ENCODE results near the gene PIP4K2B. TPM values are rescaled to one million over a fixed set of nuclear protein-coding genes. Genes with fewer than 3 reads are reported as not detected.

Gene PIP4K2B
- total RNA-seq, 1 donor from 2014 or later, result 58.5 TPM

DNA sequence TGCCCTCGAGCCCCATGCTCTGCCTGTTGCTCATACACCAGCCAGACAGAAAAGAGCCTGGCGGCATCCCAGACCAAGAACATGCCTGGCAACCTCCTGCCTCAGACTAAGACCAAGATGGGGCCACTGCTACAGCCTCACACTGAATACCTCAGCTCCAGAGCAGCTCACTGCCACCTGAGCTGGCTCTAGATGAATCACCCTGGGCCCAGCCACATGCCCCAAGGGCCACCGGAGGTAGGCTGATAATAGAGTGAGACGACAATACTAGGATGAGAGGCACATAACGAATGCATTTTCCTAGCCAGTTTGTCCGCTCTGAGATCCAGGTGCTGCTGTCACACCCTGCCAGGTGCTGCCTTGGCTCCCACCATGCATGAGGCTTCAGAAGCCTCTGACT is 13.0 kb downstream of the PIP4K2B start:
- DNase-seq (ENCODE audit: low spot score) (no peak), ATAC-seq (no peak)
- intact Hi-C loops (cut with DNase I), result no loop called here

DNA sequence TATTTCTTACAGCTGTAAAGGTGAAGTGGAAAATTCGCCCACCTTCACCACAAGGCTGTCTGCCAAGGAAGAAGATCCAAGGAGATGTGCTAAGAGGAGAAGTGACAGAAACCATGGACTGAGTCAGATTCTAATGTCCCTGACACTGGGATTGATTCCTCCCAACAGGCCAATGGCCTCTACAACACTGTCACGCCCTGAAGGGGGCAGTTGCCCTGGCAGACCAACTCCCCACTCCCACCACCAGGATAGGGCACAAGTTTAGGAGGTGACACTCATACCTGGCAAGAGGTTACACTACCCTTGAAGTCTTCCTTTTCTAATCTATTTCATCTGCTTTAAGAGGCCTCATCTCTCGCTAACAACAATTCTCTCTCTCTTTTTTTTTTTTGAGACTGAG is 16.1 kb downstream of the PIP4K2B start:
- intact Hi-C loops (cut with DNase I), result no loop called here
- DNase-seq (ENCODE audit: low spot score) (no peak), ATAC-seq (no peak)

DNA sequence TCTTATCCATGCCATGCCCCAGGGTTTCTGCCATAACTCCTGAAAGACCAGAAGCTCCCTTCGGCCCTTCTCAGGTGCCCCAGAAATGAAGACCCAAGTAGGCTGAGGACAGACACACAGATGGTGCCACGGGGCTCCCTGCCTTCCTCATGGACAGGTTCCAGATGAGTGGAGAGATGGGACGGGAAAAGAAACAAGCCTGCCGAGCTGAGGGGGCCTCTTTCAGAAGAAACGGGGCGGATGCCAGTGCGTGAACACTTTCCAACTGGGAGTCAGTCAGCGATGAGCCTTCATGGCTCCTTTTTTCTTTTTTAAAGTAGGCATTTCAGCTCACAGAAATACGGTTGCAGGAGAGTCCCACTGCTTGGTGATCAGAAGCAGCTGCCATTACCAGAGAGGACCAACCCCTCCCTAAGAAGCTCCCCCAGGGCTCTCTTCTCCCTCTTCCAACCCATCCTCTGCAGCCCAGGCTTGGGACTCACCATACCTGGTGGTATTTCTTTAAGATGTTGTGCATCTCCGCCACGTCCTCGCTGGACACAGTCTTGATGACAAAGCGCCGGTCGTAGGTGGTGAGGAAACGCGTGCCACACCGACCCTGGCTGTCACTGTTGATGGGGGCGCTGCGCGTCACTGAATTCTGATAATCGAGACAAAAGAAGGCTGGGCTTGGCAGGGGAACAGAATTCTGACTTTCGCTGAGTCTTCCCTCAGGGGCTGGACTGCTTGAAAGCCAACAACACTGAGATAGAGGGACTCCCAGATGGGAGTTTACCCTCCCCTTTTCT is 19.2 kb downstream of the PIP4K2B start:
- intact Hi-C loops (cut with DNase I), result no loop called here
- DNase-seq (ENCODE audit: low spot score) (no peak), ATAC-seq (no peak)

DNA sequence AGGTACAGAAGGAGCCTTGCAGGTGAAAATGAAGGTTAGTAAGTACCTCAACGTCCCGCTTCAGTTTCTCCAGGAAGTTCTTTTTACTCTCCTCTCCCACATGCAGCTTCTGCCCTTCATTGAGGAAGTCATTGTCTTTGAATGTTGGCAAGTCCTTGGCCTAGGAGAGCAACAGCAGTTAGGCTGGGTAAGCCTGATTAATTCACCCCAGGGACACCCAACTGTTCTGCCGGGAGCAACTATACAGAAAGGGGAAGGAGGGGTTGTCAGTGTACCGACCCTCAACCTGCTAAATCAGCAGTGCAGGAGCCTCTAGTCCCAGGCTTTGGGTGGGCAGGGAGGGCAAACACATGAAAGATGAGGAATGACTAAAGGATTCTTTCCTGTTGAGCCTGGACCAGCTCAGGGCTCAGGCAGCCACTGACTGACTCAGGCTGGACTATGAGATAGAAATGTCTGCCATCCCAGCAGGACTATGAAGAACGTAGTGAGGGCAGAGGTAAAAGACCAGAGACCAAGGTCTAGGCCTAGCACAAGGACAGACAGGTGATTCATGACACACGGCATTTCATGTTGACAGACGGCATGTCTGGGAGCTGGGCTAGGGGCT is 21.6 kb downstream of the PIP4K2B start:
- ATAC-seq, result no peak
- no peak for DNase-seq (ENCODE audit: low spot score)
- intact Hi-C loops (cut with DNase I), result no loop called here

GRCh38 chr17:38773258-38773657 is 26.1 kb downstream of the PIP4K2B start:
- ATAC-seq, result no peak
- no peak for DNase-seq (ENCODE audit: low spot score)
- intact Hi-C loops (cut with DNase I), result no loop called here

DNA sequence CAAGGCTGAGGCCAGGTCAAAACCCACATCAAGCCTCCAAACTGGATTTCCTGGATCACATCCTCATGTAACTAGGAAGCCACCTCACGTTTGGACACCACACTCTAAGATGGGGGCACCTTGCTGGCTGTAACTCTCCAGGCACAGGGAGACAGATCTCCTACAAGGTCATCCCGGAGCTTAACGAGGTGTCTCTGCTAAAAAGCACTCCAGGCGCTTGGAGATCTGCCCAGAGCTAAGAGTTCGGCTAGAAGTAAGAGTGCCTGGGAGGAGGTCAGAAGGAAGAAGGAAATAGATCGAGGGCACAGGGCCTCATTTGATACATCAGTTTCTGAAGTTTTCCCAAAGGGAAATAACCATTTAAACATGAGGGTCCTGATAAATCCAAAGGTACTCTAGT is 30.9 kb downstream of the PIP4K2B start:
- DNase-seq (ENCODE audit: low spot score) (no peak), ATAC-seq (no peak)
- intact Hi-C loops (cut with DNase I), result no loop called here

- intact Hi-C loops (cut with DNase I), result no loop called here
- DNase-seq (ENCODE audit: low spot score) (no peak), ATAC-seq (no peak)
Measured at GRCh38 chr17:38766341-38766740, 33.0 kb downstream of the PIP4K2B start.

- no peak for DNase-seq (ENCODE audit: low spot score)
- intact Hi-C loops (cut with DNase I), result no loop called here
- no peak for ATAC-seq
Measured at GRCh38 chr17:38762231-38762630, 37.1 kb downstream of the PIP4K2B start.

DNA sequence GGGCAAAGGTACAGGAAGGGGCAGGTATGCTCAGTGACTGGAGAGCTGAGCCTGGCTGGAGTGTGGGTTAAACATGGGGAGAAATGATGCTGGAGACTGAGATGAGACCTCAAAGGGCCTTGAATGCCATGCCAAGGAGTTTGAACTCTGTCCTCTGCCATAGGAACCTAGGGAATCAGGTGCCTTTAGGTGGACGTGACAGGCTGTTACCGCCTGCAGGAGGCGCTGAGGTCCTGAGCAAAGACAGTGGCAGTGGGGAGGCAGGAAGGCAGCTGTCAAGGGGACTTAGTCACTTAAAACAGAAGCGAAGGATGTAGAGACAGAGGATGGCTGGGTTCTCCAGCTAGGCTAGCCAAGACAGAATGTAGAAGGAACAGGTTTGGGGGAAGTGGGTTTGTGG is 37.7 kb downstream of the PIP4K2B start:
- DNase-seq (ENCODE audit: low spot score) (no peak), ATAC-seq (no peak)
- intact Hi-C loops (cut with DNase I), result no loop called here

DNA sequence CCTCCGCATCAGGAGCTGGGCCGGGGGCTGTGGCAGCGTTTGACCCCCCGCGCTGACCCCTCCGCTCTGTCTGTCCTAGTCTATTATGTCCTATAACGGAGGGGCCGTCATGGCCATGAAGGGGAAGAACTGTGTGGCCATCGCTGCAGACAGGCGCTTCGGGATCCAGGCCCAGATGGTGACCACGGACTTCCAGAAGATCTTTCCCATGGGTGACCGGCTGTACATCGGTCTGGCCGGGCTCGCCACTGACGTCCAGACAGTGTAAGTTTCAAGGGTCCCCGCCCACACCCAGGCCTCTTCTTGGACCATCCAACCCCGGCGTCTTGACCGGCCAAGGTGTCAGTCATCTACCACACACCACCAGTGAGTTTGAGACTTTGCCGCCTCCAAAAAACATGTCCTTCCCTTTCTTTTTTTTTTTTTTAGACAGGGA is 46.3 kb downstream of the PIP4K2B start:
- DNase-seq (ENCODE audit: low spot score) (no peak), ATAC-seq (no peak)
- intact Hi-C loops (cut with DNase I), result no loop called here

DNA sequence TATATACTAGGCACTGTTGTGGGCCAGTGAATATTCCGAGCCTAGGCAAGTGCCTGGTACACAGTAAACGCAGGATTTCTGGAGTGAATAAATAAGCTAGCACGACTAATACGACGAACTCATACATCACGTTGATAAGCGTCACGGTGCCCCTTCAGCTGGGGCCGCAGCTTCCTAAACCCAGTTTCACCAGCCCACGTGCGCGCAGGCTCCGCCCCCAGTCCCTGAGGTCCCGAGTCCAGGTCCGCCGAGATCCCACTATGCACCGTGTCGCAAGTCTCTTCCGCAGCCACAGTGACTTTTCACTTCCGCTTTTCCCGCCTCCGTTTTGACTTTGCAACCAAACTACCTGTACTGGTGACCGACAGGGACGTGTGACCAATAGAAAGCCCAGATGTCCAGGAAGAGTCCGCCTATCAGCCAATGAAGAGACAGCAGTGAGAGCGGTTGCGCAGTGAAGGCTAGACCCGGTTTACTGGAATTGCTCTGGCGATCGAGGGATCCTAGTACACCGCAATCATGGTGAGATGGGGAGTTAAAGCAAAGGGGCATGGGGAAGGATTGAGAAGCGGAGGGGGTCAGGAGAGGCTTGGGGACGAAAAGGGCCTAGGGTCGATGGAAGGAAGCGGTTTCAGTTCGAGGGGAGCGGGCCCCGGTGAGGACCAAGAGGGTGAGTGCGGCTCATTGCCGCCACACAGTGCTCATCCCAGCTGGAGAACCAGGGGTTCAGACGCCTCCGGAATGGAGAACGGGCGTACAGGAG is 46.9 kb downstream of the PIP4K2B start, which contains the start of gene PSMB3:
Gene PSMB3, plus strand, starts transcription at position 434 of the 763 bp plus-strand sequence. Its CDS starts 86 bp downstream, at position 520.
- DNase-seq (ENCODE audit: low spot score), result peak; percentile 97
- intact Hi-C loops (cut with DNase I), result no loop called here

DNA sequence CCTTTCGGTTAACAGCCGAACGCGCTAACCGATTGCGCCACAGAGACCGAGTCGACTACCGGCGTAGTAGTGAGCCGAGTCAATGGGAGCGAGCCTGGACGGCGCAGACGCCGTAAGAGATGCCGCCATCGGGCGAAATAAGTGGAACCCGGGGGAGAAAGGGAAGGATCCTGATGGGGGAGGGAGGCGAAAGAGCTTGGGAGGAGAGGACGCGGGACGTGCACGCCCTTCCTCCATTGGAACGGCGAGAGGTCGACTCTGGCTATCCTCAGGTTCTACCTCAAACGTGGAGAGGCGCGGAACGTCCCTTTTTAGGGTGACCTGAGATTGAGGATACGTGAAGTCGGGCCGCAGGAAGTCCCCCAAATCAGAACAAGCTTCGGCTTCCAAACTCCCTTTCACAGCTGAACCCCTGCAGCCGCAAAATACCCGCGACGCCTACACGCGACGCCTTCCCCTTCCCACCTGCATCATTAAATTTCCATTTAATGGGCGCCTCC is 47.5 kb downstream of the PIP4K2B start:
- intact Hi-C loops (cut with DNase I), result no loop called here
- ATAC-seq (peak; percentile 71), DNase-seq (ENCODE audit: low spot score) (peak; percentile 93)

More for the DNA sequence above, 46.9 kb downstream of the PIP4K2B start, which contains the start of gene PSMB3:
- ATAC-seq, result peak; percentile 92

DNA sequence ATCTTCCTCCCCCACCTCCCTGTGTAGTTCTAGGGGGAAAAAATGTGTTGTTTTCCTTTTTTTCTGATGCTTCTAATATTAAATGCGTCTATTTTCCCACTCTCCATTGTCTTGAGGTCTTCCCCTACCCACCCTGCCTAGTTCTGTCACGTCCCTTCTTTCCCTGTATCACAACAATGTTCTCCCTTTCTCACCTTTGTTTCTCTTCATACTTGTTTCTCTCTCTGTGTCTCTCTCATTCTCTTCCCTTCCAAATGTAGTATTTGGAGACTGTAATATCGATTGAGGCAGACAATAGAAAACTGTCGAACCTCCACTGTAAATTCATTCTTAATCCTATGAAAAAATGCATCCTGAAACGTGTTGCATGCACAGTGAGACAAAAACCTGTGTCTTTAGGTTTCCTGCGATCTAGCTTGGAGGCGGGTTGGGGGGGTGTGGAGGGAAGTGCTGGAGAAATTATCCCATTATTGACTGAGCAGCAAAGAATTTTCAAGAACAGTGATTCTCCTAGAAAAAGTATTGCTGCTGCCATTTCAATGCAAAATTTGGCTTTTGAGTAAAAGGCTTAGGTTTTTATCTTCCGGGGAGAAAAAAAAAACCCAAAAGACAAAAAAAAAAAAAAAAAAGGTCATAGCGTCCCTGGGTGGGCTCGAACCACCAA is 48.1 kb downstream of the PIP4K2B start:
- intact Hi-C loops (cut with DNase I), result no loop called here
- ATAC-seq, result no peak

DNA sequence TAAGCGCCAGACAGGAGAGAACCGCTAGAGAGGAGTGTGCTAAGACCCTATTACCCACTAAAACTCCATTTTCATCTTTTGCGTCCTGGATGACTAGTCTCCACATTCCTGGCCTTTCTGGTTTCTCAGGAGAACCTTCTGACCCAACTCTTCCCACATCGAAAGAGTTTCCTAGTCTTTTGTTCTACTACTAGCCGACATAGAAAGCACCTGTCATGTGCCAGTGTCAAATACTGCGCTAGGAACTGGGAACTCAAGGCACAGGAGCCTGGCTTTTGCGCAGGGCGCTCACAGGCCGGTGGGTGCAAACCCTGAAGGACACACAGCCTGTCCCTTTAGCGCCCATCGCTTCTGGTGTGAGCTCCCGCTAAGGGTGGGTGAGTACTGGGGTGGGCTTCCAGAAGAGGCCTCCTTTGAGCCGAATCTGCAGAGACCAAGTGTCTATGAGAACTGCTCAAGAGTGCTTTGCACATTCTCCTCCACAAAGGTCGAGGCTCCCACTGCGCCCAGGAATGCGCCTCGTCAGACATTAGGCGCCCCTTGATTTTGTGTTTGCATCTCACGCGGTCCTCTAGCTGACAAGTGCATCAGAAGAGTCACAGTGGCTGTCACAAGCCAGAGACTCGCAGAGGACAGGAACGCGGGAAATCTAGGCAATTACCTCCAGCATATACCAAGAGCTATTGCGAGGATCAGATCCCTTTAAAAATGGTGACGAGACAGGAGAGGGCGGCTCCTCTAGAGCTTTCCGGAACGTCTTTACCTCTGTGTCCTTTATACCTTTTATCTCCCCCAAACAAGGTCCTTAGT is 48.8 kb downstream of the PIP4K2B start:
- intact Hi-C loops (cut with DNase I), result no loop called here
- ATAC-seq (no peak), DNase-seq (ENCODE audit: low spot score) (no peak)

More for the DNA sequence above, 48.1 kb downstream of the PIP4K2B start:
- DNase-seq (ENCODE audit: low spot score), result no peak

- intact Hi-C loops (cut with DNase I), result no loop called here
- DNase-seq (ENCODE audit: low spot score) (no peak), ATAC-seq (no peak)
Measured at GRCh38 chr17:38750044-38750311, 49.4 kb downstream of the PIP4K2B start.

- ATAC-seq (peak; percentile 61), DNase-seq (ENCODE audit: low spot score) (peak; percentile 92)
- intact Hi-C loops (cut with DNase I), result no loop called here
Measured at GRCh38 chr17:38749223-38750043, 49.9 kb downstream of the PIP4K2B start.

DNA sequence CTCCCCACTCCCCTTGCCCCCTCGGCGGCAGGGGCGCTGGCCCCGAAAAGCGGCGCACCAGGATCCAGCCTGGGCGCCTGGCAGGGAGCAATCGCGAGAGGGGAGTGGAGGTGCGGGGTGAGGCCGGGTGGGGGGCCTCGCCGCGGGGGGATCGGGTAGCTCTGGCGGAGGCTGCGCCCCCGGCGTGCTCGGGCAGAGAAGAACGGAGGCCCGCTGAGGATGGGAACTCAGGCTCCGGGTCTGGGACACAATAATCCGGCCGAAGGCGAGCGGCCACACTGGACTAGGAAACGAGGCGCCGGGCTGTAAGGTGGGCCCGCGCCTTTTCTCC is 50.5 kb downstream of the PIP4K2B start:
- intact Hi-C loops (cut with DNase I), result no loop called here
- no peak for ATAC-seq

More for the DNA sequence above, 50.5 kb downstream of the PIP4K2B start:
- no peak for DNase-seq (ENCODE audit: low spot score)
